Measurements from ENCODE around the gene CNOT4. TPM values are rescaled to one million over a fixed set of nuclear protein-coding genes. Genes with fewer than 3 reads are reported as not detected.

The CNOT4 gene
- total and polyA plus RNA-seq, 10 of the 15 experiments (the other 5 are each of a cell fraction or from before 2014, with no cell fraction given) = 9.4 to 29.6 (median 16.6) TPM

DNA sequence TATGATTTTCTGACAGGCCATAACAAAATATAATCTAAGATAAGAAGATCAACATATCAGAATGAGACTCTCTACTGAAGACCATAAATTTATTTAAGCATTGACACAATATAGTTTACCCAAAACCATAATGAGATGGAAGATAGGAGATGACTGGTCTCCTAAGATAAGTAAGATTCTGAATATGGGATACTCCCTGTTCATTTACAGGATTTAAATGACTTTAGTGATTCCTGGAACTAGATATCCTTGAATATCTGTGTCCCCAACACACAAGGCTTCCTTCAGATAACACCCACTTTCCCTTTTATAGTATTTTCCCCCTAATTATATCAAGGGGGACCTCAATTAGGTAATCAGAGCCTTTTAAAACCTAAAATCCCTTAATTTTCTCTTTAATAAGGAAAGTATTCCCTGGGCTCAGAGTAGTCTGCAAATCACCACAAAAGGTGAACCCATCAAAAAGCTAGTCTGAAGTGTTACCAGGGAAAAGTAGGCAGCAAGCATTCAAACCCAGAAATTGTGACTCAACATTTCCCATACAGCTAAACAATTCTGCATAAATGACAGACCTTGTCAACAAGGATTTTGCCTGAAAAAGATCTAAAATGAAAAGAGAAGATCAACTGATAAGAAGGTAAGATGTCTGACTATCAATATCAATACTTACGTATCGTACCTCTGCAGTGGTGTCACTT is 99.9 kb downstream of the CNOT4 start:
- peaks cover 0 to 1% of the 10 kb centered on the region in 2 experiments; a peak in 3 of 4 replicates for H3K36me3 ChIP-seq (ENCODE audit: control insufficient read depth in 2 of 2, insufficient read depth in 2 of 2, low read length in 1 of 2)
- DNase-seq (ENCODE audit: low read depth, low spot score) = no peak
- ChIA-PET SMC1A (ENCODE audit: uncharacterized antibody, unreplicated experiment) (interaction anchor here (0.6 to 1.3 kb wide), 2 partner anchors 17 to 18 kb away, joined by 3 to 4 read pairs; no protein-coding TSS in a partner anchor), CTCF (interaction anchor here (1.1 to 1.7 kb wide), 2 partner anchors 9 to 135 kb away, joined by 4 read pairs; no protein-coding TSS in a partner anchor), RAD21 (ENCODE audit: unreplicated experiment) (no interaction called here), POLR2A (interaction anchor here (0.5 kb wide), 1 partner anchor 14 kb away, joined by 3 read pairs; no protein-coding TSS in a partner anchor)
- H3K4me1 ChIP-seq (ENCODE audit: control insufficient read depth, insufficient read depth, low read length) = no peaks in the 10 kb centered on the region
- no TSS peak for BruUV-seq (replicated peaks)
- no peak overlapping the region for H3K4me3 ChIP-seq
- no peak overlapping the region for H2AFZ ChIP-seq (ENCODE audit: control insufficient read depth, low read depth, low read length)
- in situ Hi-C loops (cut with MboI) (no loop called here), intact Hi-C loops (cut with micrococcal nuclease; ENCODE audit: unreplicated experiment) (loop anchor here (5.0 to 10.0 kb wide), 3 partner anchors 97 to 235 kb away; no protein-coding TSS in a partner anchor)
- no peak overlapping the region for H3K27ac ChIP-seq (ENCODE audit: control insufficient read depth, insufficient read depth)
- H3K79me2 ChIP-seq (ENCODE audit: control insufficient read depth, insufficient read depth, low read length) = no peaks in the 10 kb centered on the region
- WGBS (ENCODE audit: insufficient coverage, insufficient replicate concordance, low lambda C conversion rate, missing lambda C conversion rate) = 98% methylated on average over 2 of the region's 2 CpGs
- H3K9ac ChIP-seq (ENCODE audit: control insufficient read depth, insufficient read depth, low read length) = no peak overlapping the region
- H3K9me3 ChIP-seq (replicated peaks; ENCODE audit: control insufficient read depth, insufficient read depth, low read length) = no peaks in the 10 kb centered on the region
- TF ChIP-seq MEF2B (IDR thresholded peaks at IDR 0.05; ENCODE audit: partially characterized antibody, poor library complexity, severe bottlenecking) (no peak), STAT1 (conservative IDR thresholded peaks at IDR 0.05) (no peak), FOXM1 (IDR thresholded peaks at IDR 0.05; ENCODE audit: low read depth, low read length) (no peak), BRCA1 (IDR thresholded peaks at IDR 0.05; ENCODE audit: low read depth, low read length) (no peak), TCF7 (IDR thresholded peaks at IDR 0.05; ENCODE audit: borderline replicate concordance) (no peak), SIN3A (IDR thresholded peaks at IDR 0.05; ENCODE audit: low read depth, low read length) (no peak), SREBF2 (IDR thresholded peaks at IDR 0.05; ENCODE audit: low read length) (no peak), GABPA (IDR thresholded peaks at IDR 0.05; ENCODE audit: low read depth) (no peak), HDGF (IDR thresholded peaks at IDR 0.05) (no peak), ZZZ3 (IDR thresholded peaks at IDR 0.05; ENCODE audit: control insufficient read depth, insufficient read length, low read depth) (no peak)
- TF ChIP-seq, protein P1, sequence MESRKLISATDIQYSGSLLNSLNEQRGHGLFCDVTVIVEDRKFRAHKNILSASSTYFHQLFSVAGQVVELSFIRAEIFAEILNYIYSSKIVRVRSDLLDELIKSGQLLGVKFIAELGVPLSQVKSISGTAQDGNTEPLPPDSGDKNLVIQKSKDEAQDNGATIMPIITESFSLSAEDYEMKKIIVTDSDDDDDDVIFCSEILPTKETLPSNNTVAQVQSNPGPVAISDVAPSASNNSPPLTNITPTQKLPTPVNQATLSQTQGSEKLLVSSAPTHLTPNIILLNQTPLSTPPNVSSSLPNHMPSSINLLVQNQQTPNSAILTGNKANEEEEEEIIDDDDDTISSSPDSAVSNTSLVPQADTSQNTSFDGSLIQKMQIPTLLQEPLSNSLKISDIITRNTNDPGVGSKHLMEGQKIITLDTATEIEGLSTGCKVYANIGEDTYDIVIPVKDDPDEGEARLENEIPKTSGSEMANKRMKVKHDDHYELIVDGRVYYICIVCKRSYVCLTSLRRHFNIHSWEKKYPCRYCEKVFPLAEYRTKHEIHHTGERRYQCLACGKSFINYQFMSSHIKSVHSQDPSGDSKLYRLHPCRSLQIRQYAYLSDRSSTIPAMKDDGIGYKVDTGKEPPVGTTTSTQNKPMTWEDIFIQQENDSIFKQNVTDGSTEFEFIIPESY (IDR thresholded peaks at IDR 0.05) = no peak
- TF ChIP-seq, protein P2, sequence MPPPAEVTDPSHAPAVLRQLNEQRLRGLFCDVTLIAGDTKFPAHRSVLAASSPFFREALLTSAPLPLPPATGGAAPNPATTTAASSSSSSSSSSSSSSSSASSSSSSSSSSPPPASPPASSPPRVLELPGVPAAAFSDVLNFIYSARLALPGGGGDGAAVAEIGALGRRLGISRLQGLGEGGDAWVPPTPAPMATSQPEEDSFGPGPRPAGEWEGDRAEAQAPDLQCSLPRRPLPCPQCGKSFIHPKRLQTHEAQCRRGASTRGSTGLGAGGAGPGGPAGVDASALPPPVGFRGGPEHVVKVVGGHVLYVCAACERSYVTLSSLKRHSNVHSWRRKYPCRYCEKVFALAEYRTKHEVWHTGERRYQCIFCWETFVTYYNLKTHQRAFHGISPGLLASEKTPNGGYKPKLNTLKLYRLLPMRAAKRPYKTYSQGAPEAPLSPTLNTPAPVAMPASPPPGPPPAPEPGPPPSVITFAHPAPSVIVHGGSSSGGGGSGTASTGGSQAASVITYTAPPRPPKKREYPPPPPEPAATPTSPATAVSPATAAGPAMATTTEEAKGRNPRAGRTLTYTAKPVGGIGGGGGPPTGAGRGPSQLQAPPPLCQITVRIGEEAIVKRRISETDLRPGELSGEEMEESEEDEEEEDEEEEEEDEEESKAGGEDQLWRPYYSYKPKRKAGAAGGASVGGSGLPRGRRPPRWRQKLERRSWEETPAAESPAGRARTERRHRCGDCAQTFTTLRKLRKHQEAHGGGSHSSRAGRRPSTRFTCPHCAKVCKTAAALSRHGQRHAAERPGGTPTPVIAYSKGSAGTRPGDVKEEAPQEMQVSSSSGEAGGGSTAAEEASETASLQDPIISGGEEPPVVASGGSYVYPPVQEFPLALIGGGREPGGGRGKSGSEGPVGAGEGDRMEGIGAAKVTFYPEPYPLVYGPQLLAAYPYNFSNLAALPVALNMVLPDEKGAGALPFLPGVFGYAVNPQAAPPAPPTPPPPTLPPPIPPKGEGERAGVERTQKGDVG (CRISPR knock-in tag; IDR thresholded peaks at IDR 0.05) = no peak
- TF ChIP-seq, protein P3, sequence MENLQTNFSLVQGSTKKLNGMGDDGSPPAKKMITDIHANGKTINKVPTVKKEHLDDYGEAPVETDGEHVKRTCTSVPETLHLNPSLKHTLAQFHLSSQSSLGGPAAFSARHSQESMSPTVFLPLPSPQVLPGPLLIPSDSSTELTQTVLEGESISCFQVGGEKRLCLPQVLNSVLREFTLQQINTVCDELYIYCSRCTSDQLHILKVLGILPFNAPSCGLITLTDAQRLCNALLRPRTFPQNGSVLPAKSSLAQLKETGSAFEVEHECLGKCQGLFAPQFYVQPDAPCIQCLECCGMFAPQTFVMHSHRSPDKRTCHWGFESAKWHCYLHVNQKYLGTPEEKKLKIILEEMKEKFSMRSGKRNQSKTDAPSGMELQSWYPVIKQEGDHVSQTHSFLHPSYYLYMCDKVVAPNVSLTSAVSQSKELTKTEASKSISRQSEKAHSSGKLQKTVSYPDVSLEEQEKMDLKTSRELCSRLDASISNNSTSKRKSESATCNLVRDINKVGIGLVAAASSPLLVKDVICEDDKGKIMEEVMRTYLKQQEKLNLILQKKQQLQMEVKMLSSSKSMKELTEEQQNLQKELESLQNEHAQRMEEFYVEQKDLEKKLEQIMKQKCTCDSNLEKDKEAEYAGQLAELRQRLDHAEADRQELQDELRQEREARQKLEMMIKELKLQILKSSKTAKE (IDR thresholded peaks at IDR 0.05; ENCODE audit: low read depth, poor library complexity, severe bottlenecking) = no peak
- no peaks in the 10 kb centered on the region for H3K27me3 ChIP-seq (replicated peaks in 1 of 2; ENCODE audit: control insufficient read depth in 2 of 2, insufficient read depth in 2 of 2, low read length in 1 of 2)
- FAIRE-seq = no peak
- ATAC-seq = no peak
- no peaks in the 10 kb centered on the region for H4K20me1 ChIP-seq (ENCODE audit: control insufficient read depth, insufficient read depth)
- no peak overlapping the region for H3K4me2 ChIP-seq (ENCODE audit: control insufficient read depth, insufficient read depth)

Data from GM12878 (cell line).